Measurements from ENCODE around the gene OR5M8.

DNA sequence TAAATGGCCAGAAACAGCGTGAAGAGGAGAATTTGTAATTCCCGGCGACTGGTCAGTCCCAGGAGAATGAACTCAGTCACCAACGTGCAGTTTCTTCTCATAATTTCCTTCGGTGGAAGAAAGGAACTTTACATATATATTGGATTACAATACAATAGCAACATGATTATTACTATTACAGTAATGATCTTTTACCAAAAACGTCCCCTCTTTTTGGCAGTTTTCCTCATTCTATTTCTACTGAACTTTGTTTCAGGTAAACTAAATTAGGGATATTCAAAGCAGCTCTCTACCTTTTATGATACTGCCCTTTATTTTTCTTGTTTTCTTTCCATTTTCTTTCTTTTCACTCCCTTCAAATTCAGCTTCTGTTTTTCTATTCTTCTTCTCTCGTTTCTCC is at the start of gene OR5M8:
- no peak for TF ChIP-seq SIN3A (IDR thresholded peaks at IDR 0.05; ENCODE audit: borderline replicate concordance, insufficient read depth, low read depth, low read length)
- TF ChIP-seq, protein P1, sequence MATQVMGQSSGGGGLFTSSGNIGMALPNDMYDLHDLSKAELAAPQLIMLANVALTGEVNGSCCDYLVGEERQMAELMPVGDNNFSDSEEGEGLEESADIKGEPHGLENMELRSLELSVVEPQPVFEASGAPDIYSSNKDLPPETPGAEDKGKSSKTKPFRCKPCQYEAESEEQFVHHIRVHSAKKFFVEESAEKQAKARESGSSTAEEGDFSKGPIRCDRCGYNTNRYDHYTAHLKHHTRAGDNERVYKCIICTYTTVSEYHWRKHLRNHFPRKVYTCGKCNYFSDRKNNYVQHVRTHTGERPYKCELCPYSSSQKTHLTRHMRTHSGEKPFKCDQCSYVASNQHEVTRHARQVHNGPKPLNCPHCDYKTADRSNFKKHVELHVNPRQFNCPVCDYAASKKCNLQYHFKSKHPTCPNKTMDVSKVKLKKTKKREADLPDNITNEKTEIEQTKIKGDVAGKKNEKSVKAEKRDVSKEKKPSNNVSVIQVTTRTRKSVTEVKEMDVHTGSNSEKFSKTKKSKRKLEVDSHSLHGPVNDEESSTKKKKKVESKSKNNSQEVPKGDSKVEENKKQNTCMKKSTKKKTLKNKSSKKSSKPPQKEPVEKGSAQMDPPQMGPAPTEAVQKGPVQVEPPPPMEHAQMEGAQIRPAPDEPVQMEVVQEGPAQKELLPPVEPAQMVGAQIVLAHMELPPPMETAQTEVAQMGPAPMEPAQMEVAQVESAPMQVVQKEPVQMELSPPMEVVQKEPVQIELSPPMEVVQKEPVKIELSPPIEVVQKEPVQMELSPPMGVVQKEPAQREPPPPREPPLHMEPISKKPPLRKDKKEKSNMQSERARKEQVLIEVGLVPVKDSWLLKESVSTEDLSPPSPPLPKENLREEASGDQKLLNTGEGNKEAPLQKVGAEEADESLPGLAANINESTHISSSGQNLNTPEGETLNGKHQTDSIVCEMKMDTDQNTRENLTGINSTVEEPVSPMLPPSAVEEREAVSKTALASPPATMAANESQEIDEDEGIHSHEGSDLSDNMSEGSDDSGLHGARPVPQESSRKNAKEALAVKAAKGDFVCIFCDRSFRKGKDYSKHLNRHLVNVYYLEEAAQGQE (IDR thresholded peaks at IDR 0.05; ENCODE audit: insufficient read depth in 1 of 2, low read depth in 2 of 2, low read length in 1 of 2), result no peak
